Brain microvascular endothelial cell (primary cell): Measurements from ENCODE around the gene SEC14L5.
A peak's percentile ranks its signal among the peaks of the same experiment; 100 is the strongest.

ENCODE experiments used
- DNase-seq: peaks from one replicate; pipeline ENCODE4 v3.0.0-alpha.2; 2020
- H3K27ac ChIP-seq: fragments of 250-450 bp; sonication (Bioruptor Pico); 2 replicates; pipeline ENCODE4 v1.5.1; 2020; ENCODE audit warnings: mild to moderate bottlenecking, moderate library complexity
- H3K27me3 ChIP-seq: fragments of 250-450 bp; sonication (Bioruptor Pico); replicated peaks from 2 replicates; pipeline ENCODE4 v1.5.1; 2020; ENCODE audit warnings: mild to moderate bottlenecking
- H3K36me3 ChIP-seq: fragments of 250-450 bp; sonication (Bioruptor Pico); replicated peaks from 2 replicates; pipeline ENCODE4 v1.5.1; 2020; ENCODE audit warnings: mild to moderate bottlenecking
- H3K4me3 ChIP-seq: 2 replicates; pipeline ENCODE4 v1.5.1; 2011; ENCODE audit warnings: low read depth, mild to moderate bottlenecking, control low read depth, low read length, moderate library complexity
- in situ Hi-C: cut with HindIII; loops from 2 replicates; pipeline ENCODE4 v1.10.0; 2017; ENCODE audit warnings: low sequenced_read_pairs, low pct_ligation_motif_present
- TF ChIP-seq, protein P1 (sequence below): IDR thresholded peaks from 2 replicates; pipeline ENCODE4 v1.5.1; 2011; ENCODE audit warnings: low read depth, mild to moderate bottlenecking, moderate library complexity, low read length, control low read depth, inconsistent platforms; ENCODE audit errors: missing control alignments

The SEC14L5 gene

DNA sequence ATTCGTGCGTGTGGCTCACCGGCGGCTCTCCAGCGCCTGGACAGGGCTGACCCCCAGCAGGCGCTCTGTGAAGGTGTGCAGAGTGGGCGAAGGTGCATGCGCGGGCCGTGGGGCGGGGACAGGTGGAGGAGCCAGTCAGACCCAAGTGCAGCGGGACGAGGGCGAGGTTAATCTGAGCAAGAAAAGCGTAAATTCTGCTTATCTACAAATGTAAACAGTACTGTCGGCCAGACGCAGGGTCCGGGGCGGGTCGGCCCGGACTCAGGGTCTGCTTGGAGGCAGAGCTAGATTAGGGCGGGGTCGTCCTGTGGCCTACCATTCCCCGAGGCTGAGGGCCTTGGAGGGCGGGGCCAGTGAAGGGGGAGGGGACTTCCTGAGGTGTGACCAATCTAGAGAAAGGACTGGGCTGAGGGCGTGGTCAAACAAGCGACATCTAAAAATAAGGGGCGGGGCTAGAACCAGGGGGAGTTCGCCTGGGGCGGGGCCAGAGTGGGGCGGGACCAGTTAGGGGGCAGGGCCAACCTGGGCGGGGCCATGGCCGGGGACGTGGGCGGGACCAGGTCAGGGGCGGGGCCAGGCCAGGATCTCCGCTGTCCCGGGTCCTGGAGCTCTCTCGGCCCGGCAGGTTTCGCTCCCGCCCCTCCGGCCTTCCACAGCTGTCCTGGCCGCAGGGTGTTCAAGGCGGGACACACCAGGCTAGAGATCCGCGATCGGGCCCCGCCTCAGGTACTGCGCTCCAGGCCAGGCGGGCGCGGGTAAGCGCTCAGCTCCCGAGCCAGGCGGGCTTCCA, at the start of gene SEC14L5:
TSS of gene SEC14L5 (plus strand) at position 611 of the 790 bp plus-strand sequence. CDS start 994 bp downstream, outside the sequence.
- TF ChIP-seq, protein P1, sequence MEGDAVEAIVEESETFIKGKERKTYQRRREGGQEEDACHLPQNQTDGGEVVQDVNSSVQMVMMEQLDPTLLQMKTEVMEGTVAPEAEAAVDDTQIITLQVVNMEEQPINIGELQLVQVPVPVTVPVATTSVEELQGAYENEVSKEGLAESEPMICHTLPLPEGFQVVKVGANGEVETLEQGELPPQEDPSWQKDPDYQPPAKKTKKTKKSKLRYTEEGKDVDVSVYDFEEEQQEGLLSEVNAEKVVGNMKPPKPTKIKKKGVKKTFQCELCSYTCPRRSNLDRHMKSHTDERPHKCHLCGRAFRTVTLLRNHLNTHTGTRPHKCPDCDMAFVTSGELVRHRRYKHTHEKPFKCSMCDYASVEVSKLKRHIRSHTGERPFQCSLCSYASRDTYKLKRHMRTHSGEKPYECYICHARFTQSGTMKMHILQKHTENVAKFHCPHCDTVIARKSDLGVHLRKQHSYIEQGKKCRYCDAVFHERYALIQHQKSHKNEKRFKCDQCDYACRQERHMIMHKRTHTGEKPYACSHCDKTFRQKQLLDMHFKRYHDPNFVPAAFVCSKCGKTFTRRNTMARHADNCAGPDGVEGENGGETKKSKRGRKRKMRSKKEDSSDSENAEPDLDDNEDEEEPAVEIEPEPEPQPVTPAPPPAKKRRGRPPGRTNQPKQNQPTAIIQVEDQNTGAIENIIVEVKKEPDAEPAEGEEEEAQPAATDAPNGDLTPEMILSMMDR = no peak
- Histone ChIP-seq H3K27ac (no peak within 1 kb of the TSS), H3K36me3 (no peaks in the 10 kb centered on the region), H3K27me3 (no peaks in the 10 kb centered on the region), H3K4me3 (peak within 1 kb of the TSS; percentile 59)
- in situ Hi-C loops = no loop called here
- DNase-seq = peak; percentile 97

DNA sequence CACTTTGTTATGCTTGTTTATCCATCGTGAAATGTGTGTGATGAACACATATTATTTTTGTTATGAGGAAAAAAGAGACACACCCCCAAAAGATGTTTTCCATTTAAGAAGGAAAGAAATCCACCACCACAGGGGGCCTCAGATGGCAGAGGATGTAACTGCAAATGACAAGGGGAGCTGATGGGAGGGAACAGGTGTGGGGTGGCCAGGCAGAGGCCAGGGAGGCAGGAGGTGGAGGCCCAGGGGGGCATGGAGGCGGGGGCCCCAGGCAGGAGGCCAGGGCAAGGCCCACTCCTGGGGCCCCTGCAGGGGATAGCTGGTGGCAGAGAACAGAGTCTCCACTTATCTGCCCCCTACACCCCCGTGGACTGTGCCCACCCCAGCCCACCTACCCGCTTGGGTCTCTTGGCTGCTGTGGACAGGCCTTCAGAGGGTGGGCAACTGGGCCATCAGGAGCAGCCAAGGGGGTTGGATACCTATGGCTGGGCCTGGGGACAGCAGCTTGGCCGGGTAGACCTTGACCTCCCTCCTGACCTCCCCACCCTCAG, 49.2 kb upstream of the SEC14L5 start:
- no peaks in the 10 kb centered on the region for H3K36me3 ChIP-seq
- DNase-seq = no peak

DNA sequence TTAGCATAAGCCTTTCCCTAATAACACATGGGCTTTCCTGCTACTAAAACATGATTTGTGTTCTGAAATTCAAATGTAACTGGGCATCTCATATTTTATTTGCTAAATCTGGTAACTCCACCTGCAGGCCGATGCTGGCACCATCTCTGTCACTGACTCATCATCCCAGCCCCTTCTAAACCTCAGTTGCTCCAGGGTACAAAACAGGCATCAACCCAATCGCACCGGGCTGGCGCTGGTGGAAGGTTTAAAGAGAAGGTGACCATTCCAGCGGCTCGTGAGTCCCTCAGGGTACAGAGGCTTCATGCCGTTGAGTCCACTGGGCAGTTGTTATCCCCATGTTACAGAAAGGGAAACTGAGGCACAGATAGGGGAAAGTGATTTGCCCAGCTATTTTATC, 48.3 kb upstream of the SEC14L5 start:
- H3K36me3 ChIP-seq = no peaks in the 10 kb centered on the region
- H3K27me3 ChIP-seq = no peaks in the 10 kb centered on the region
- TF ChIP-seq, protein P1 = peak; percentile 17
- no peak for DNase-seq
- no peak overlapping the region for H3K4me3 ChIP-seq
- H3K27ac ChIP-seq = no peak overlapping the region
- in situ Hi-C loops = no loop called here

More for the DNA sequence above, 49.2 kb upstream of the SEC14L5 start:
- in situ Hi-C loops = no loop called here
- no peak overlapping the region for H3K27ac ChIP-seq
- H3K4me3 ChIP-seq = no peak overlapping the region
- TF ChIP-seq, protein P1 = no peak
- H3K27me3 ChIP-seq = peaks cover 6% of the 10 kb centered on the region

DNA sequence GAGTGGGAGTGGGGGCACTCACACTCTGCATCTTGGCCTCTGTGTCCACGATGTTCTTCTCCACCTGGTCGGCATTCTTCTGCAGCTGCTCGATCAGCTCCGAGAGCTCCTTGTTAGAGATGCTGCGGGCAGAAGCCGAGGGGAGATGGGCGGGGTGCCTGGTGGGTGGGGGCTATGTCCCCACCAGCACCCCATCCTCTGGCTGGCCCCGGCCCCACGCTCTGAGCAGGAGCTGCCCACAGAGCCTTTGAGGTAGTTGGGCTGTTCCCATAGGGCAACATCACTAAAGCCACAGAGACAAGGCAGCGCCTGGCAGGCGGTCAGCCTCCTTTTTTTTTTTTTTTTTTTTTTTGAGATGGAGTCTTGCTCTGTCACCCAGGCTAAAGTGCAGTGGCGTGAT, 47.3 kb upstream of the SEC14L5 start:
- no peak for DNase-seq
- H3K36me3 ChIP-seq = no peaks in the 10 kb centered on the region
- in situ Hi-C loops = no loop called here
- no peak overlapping the region for H3K4me3 ChIP-seq
- H3K27ac ChIP-seq = no peak overlapping the region
- TF ChIP-seq, protein P1 = no peak
- no peaks in the 10 kb centered on the region for H3K27me3 ChIP-seq

DNA sequence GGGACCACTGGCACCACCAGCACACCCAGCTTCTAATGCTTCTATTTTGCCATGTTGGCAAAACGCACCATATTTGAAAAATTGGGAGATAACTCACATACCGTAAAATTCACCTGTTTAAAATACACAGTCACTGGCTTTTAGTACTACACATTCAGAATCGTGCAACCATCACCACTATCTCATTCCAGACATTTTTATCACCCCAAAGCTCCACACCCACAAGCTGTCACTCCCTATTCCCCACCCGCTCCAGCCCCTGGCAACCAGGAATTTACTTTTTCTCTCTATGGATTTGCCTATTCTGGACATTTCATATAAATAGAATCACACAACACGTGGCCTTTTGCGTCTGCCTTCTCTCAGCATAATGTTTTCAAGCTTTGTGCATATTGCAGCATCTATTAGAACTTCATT, 46.2 kb upstream of the SEC14L5 start:
- in situ Hi-C loops = no loop called here
- Histone ChIP-seq H3K4me3 (no peak overlapping the region), H3K27ac (no peak overlapping the region), H3K27me3 (no peaks in the 10 kb centered on the region), H3K36me3 (no peaks in the 10 kb centered on the region)
- TF ChIP-seq, protein P1 = no peak
- peak; percentile 16 for DNase-seq
